ENCODE results near the gene KCTD17. TPM values are rescaled to one million over a fixed set of nuclear protein-coding genes. Genes with fewer than 3 reads are reported as not detected.

KCTD17 gene
- total RNA-seq, 1 experiment from 2014 or later: 29.5 TPM

DNA sequence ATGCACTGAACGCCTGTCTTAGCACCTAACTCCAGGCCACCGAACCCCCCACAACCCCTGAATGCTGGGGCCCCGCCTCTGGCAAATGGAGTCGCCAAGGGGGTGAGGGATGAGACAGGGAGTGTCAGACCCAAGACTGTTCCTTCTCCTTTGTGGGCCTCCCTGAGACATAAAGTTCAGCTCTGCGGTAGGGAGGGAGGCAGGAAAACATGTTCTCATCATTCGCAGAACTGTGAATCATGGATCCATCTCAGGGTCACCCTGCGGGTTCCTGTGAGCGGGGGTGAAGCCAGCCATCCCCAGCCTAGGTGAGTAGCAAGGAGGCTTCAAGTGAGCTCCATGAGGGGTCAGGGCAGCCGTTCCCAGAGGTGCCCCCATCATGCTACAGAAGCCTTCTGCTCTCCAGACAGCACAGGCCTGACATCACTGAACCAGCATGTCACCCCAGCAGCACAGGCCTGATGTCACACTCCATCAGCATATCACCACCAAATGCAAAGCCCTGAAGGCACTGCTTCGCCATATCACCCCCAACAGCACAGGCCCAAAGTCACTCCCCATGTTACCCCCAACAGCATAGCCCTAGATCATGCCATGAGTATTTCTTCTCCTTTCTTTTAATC, 30.8 kb downstream of the KCTD17 start:
- TF ChIP-seq EZH2 (IDR thresholded peaks at IDR 0.05; ENCODE audit: low read depth): no peak
- TF ChIP-seq, protein P1, sequence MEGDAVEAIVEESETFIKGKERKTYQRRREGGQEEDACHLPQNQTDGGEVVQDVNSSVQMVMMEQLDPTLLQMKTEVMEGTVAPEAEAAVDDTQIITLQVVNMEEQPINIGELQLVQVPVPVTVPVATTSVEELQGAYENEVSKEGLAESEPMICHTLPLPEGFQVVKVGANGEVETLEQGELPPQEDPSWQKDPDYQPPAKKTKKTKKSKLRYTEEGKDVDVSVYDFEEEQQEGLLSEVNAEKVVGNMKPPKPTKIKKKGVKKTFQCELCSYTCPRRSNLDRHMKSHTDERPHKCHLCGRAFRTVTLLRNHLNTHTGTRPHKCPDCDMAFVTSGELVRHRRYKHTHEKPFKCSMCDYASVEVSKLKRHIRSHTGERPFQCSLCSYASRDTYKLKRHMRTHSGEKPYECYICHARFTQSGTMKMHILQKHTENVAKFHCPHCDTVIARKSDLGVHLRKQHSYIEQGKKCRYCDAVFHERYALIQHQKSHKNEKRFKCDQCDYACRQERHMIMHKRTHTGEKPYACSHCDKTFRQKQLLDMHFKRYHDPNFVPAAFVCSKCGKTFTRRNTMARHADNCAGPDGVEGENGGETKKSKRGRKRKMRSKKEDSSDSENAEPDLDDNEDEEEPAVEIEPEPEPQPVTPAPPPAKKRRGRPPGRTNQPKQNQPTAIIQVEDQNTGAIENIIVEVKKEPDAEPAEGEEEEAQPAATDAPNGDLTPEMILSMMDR (conservative IDR thresholded peaks at IDR 0.05): no peak

DNA sequence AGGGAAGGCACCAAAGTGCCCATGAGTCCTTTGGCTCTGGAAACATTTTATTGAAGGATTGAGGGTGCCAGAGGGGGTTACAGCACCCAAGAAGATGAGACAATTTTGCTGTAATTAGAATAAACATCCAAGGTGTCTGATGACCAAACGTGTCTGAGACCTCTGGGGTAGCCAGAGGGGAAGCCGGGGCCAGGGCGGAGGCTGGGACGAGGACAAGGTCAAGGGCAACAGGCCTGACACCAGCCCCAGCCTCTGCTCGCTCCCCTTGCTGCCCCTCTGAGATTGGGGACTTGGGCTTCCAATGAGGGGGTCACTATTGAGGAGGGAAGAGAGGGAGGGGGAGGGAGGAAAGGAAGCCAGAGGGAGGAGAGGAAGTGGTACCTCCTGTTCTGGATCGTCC, 32.4 kb downstream of the KCTD17 start:
- no peak for DNase-seq
- ChIA-PET POLR2A (ENCODE audit: unreplicated experiment) (no interaction called here), CTCF (no interaction called here)
- Histone ChIP-seq H3K4me3 (no peak overlapping the region), H3K27me3 (ENCODE audit: insufficient read depth, low read depth) (peaks cover 7% of the 10 kb centered on the region), H2AFZ (no peak overlapping the region), H3K4me1 (replicated peaks; ENCODE audit: insufficient read depth) (no peaks in the 10 kb centered on the region), H3K9me2 (ENCODE audit: insufficient read depth) (no peaks in the 10 kb centered on the region), H3F3A (ENCODE audit: insufficient read depth, low read depth) (no peaks in the 10 kb centered on the region), H3K9me3 (ENCODE audit: insufficient read depth, low read depth) (no peaks in the 10 kb centered on the region), H3K27ac (no peak overlapping the region), H4K20me1 (ENCODE audit: insufficient read depth) (no peaks in the 10 kb centered on the region), H3K79me2 (ENCODE audit: low read depth) (no peaks in the 10 kb centered on the region), H3K36me3 (ENCODE audit: low read depth) (no peaks in the 10 kb centered on the region), H3K4me2 (no peak overlapping the region)
- TF ChIP-seq EZH2 (IDR thresholded peaks at IDR 0.05; ENCODE audit: low read depth): no peak
- TF ChIP-seq, protein P1 (conservative IDR thresholded peaks at IDR 0.05): no peak
- intact Hi-C loops (cut with micrococcal nuclease; ENCODE audit: unreplicated experiment): no loop called here
- BruUV-seq (replicated peaks): no TSS peak

More for the DNA sequence above, 30.8 kb downstream of the KCTD17 start:
- peaks cover 3% of the 10 kb centered on the region; the same call in 1 of the 2 replicates for H3K27me3 ChIP-seq (ENCODE audit: insufficient read depth, low read depth)
- H3K36me3 ChIP-seq (ENCODE audit: low read depth): no peaks in the 10 kb centered on the region
- ChIA-PET CTCF (no interaction called here), POLR2A (ENCODE audit: unreplicated experiment) (no interaction called here)
- H3K9me3 ChIP-seq (ENCODE audit: insufficient read depth, low read depth): no peaks in the 10 kb centered on the region
- BruUV-seq (replicated peaks): no TSS peak
- H3F3A ChIP-seq (ENCODE audit: insufficient read depth, low read depth): no peaks in the 10 kb centered on the region
- no peaks in the 10 kb centered on the region for H3K79me2 ChIP-seq (ENCODE audit: low read depth)
- H3K4me3 ChIP-seq: no peak overlapping the region
- H3K27ac ChIP-seq: no peak overlapping the region
- no peaks in the 10 kb centered on the region for H3K9me2 ChIP-seq (ENCODE audit: insufficient read depth)
- H3K4me1 ChIP-seq (replicated peaks; ENCODE audit: insufficient read depth): no peaks in the 10 kb centered on the region
- H3K4me2 ChIP-seq: no peak overlapping the region
- intact Hi-C loops (cut with micrococcal nuclease; ENCODE audit: unreplicated experiment): no loop called here
- no peak overlapping the region for H2AFZ ChIP-seq
- DNase-seq: no peak
- no peaks in the 10 kb centered on the region for H4K20me1 ChIP-seq (ENCODE audit: insufficient read depth)

DNA sequence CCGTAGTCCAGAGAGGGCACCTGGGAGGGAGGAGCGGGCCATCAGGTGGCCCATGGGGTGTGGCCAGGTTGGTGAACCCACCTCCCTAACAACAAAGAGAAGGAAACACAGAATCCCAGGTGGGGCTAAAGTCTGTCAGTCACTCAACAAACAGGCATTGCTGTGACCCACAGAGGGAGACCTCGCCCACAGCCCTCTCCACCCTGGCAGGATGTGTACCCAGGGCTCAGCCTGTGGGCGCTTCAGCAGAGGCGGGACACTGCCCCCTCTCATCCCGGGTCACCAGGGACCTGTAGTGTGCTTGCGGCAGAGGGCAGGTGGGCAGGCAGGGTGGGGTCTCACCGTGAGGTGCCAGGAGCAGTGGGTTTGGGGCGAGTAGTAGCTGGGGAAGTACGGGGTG, 32.8 kb downstream of the KCTD17 start:
- H3F3A ChIP-seq (ENCODE audit: insufficient read depth, low read depth): no peaks in the 10 kb centered on the region
- no TSS peak for BruUV-seq (replicated peaks)
- ChIA-PET POLR2A (ENCODE audit: unreplicated experiment) (no interaction called here), CTCF (no interaction called here)
- TF ChIP-seq, protein P1 (conservative IDR thresholded peaks at IDR 0.05): no peak
- TF ChIP-seq EZH2 (IDR thresholded peaks at IDR 0.05; ENCODE audit: low read depth): no peak
- peaks cover 11% of the 10 kb centered on the region for H3K27me3 ChIP-seq (ENCODE audit: insufficient read depth, low read depth)
- no peaks in the 10 kb centered on the region for H3K9me2 ChIP-seq (ENCODE audit: insufficient read depth)
- intact Hi-C loops (cut with micrococcal nuclease; ENCODE audit: unreplicated experiment): no loop called here
- no peak overlapping the region for H3K4me3 ChIP-seq
- H3K79me2 ChIP-seq (ENCODE audit: low read depth): no peaks in the 10 kb centered on the region
- no peak overlapping the region for H3K4me2 ChIP-seq
- DNase-seq: no peak
- no peaks in the 10 kb centered on the region for H4K20me1 ChIP-seq (ENCODE audit: insufficient read depth)
- H3K36me3 ChIP-seq (ENCODE audit: low read depth): no peaks in the 10 kb centered on the region
- no peaks in the 10 kb centered on the region for H3K9me3 ChIP-seq (ENCODE audit: insufficient read depth, low read depth)
- no peak overlapping the region for H2AFZ ChIP-seq
- no peaks in the 10 kb centered on the region for H3K4me1 ChIP-seq (replicated peaks; ENCODE audit: insufficient read depth)
- no peak overlapping the region for H3K27ac ChIP-seq

Measured in PC-9 (cell line).